NT2/D1 (cell line): ENCODE results near the gene CDK11B.

ENCODE experiments used
- SUZ12 ChIP-seq: IDR thresholded peaks from 2 replicates; pipeline ENCODE4 v1.6.1; 2011; ENCODE audit not compliant: insufficient read length, insufficient read depth; ENCODE audit errors: extremely low read depth
- YY1 ChIP-seq: IDR thresholded peaks from 2 replicates; pipeline ENCODE4 v1.6.1; 2011; ENCODE audit not compliant: insufficient read length, insufficient read depth
- ZNF274 ChIP-seq: IDR thresholded peaks from 2 replicates; pipeline ENCODE4 v1.6.1; 2011; ENCODE audit warnings: mild to moderate bottlenecking, low read depth, low read length

- TF ChIP-seq SUZ12 (no peak), ZNF274 (no peak), YY1 (no peak)
Observed at GRCh38 chr1:1605034-1605591, 53.7 kb downstream of the CDK11B start.
